K562 (cell line): ENCODE results near the gene NR4A2. TPM values are rescaled to one million over a fixed set of nuclear protein-coding genes. Genes with fewer than 3 reads are reported as not detected.

ENCODE experiments used
- ATAC-seq: fragments of 200-7000 bp; cut with Tn5 transposase; 3 replicates; pipeline ENCODE4 v1.9.1; 2020; ENCODE audit warnings: moderate library complexity
- BruUV-seq: library from RNA; stranded (reverse); fragments of 400-500 nt; replicated peaks from 2 replicates; lab custom pipeline; 2021; lab: Mats Ljungman, UMichigan
- CTCF ChIA-PET: fragments of 300-600 bp; formaldehyde crosslinking; extraction: SDS; loops from one replicate; lab custom pipeline; 2021; ENCODE audit warnings: low intra/inter-chr PET ratio; lab: Yijun Ruan, JAX
- POLR2A ChIA-PET: fragments of 300-600, 350-650 bp; sonication (Branson Sonifier 250); formaldehyde crosslinking; extraction: SDS; loops from one replicate; lab custom pipeline; 2021; ENCODE audit warnings: antibody characterized with exemption, inconsistent platforms; lab: Yijun Ruan, JAX
- DNase-seq, 4 experiments: peaks; one replicate each; pipeline versions ENCODE4 v3.0.0 to v3.0.0-alpha.2; 2011 to 2018; ENCODE audit warnings: low spot score in 3 of 4, mixed read lengths in 3 of 4; ENCODE audit errors: extremely low read depth in 1 of 4
- FAIRE-seq: peaks from 2 replicates; lab custom pipeline; 2011; peaks lifted over from hg19 to GRCh38; lab: Jason Lieb, UNC
- H2AFZ ChIP-seq: 2 replicates; pipeline ENCODE4 v1.6.0; 2011; ENCODE audit warnings: low read depth, low read length, control low read depth, inconsistent platforms
- H3K27ac ChIP-seq: fragments of 200-600 bp; 3 replicates; pipeline ENCODE4 v1.8.0; 2011; ENCODE audit warnings: low read depth, mild to moderate bottlenecking, control low read depth, inconsistent platforms, low read length, moderate library complexity, mixed read lengths; ENCODE audit errors: extremely low read depth
- H3K27me3 ChIP-seq, 2 experiments: fragments of 300-600 bp in 1 of 2; 2 replicates in 1 of 2; 3 replicates in 1 of 2; pipeline versions ENCODE4 v1.6.0 to v1.8.0; 2011; ENCODE audit warnings: inconsistent platforms in 2 of 2, low read length in 2 of 2, mild to moderate bottlenecking in 1 of 2, mixed read lengths in 1 of 2, moderate library complexity in 1 of 2; ENCODE audit not compliant: control insufficient read depth in 2 of 2, insufficient read depth in 2 of 2
- H3K36me3 ChIP-seq: fragments of 300-600 bp; 3 replicates; pipeline ENCODE4 v1.8.0; 2011; ENCODE audit warnings: mild to moderate bottlenecking, low read length, inconsistent platforms; ENCODE audit not compliant: control insufficient read depth, insufficient read depth
- H3K4me1 ChIP-seq, 2 experiments: fragments of 200-600 bp in 1 of 2; replicated peaks in 1 of 2; 2 replicates in 1 of 2; 3 replicates in 1 of 2; pipeline versions ENCODE4 v1.5.1 to v1.8.0; 2011; ENCODE audit warnings: inconsistent platforms in 2 of 2, low read length in 2 of 2, mild to moderate bottlenecking in 1 of 2, mixed read lengths in 1 of 2, moderate library complexity in 1 of 2; ENCODE audit not compliant: control insufficient read depth in 2 of 2, insufficient read depth in 2 of 2
- H3K4me2 ChIP-seq: 2 replicates; pipeline ENCODE4 v1.6.1; 2011; ENCODE audit warnings: low read length, control low read depth, inconsistent platforms, mixed read lengths; ENCODE audit not compliant: insufficient read depth
- H3K4me3 ChIP-seq: fragments of 200-600 bp; sonication (generic), shearing (Covaris generic); 2 replicates; pipeline ENCODE4 v1.5.1; 2016; ENCODE audit warnings: control low read depth, inconsistent platforms
- H3K79me2 ChIP-seq: fragments of 200-600 bp; 3 replicates; pipeline ENCODE4 v1.8.0; 2011; ENCODE audit warnings: low read length, inconsistent platforms; ENCODE audit not compliant: control insufficient read depth, insufficient read depth
- H3K9ac ChIP-seq, 2 experiments: 2 replicates each; pipeline versions ENCODE4 v1.6.0 to v1.6.1; 2011; ENCODE audit warnings: low read depth in 2 of 2, low read length in 2 of 2, control low read depth in 1 of 2, inconsistent platforms in 1 of 2, mild to moderate bottlenecking in 1 of 2, mixed read lengths in 1 of 2; ENCODE audit not compliant: insufficient read depth in 1 of 2
- H3K9me1 ChIP-seq: one replicate; pipeline ENCODE4 v1.6.0; 2011; ENCODE audit warnings: inconsistent platforms, mild to moderate bottlenecking, low read length, moderate library complexity; ENCODE audit not compliant: control insufficient read depth, insufficient read depth
- H3K9me3 ChIP-seq: replicated peaks from 2 replicates; pipeline ENCODE4 v1.5.1; 2011; ENCODE audit warnings: low read depth, low read length, inconsistent platforms; ENCODE audit not compliant: control insufficient read depth, insufficient read depth
- H4K20me1 ChIP-seq: replicated peaks from 2 replicates; pipeline ENCODE4 v1.6.1; 2011; ENCODE audit warnings: low read length, inconsistent platforms, mixed read lengths; ENCODE audit not compliant: control insufficient read depth, insufficient read depth
- ARID1B ChIP-seq: fragments of 450-650 bp; IDR thresholded peaks from 2 replicates; pipeline ENCODE4 v1.6.1; 2016; ENCODE audit warnings: antibody characterized with exemption, mild to moderate bottlenecking, inconsistent platforms
- CHD7 ChIP-seq: fragments of 200-600 bp; sonication (generic); IDR thresholded peaks from one replicate; pipeline ENCODE4 v1.6.1; 2012; ENCODE audit warnings: mild to moderate bottlenecking, low read depth, low read length, inconsistent platforms
- DACH1 ChIP-seq: fragments of 450-650 bp; IDR thresholded peaks from 2 replicates; pipeline ENCODE4 v1.6.1; 2018; ENCODE audit not compliant: partially characterized antibody
- DMBX1 ChIP-seq: fragments of 250-450 bp; sonication (Bioruptor Pico); IDR thresholded peaks from 2 replicates; pipeline ENCODE4 v1.8.0; 2022; ENCODE audit warnings: inconsistent platforms, mild to moderate bottlenecking, moderate library complexity, borderline replicate concordance
- ELF1 ChIP-seq: fragments of 200-800 bp; sonication (Bioruptor generic); IDR thresholded peaks from 2 replicates; pipeline ENCODE4 v1.6.1; 2016; ENCODE audit warnings: missing genetic modification characterization, missing compliant biosample characterization
- ELF2 ChIP-seq: fragments of 250-450 bp; sonication (Bioruptor Pico); IDR thresholded peaks from 2 replicates; pipeline ENCODE4 v1.5.0; 2021; ENCODE audit warnings: mild to moderate bottlenecking
- IFI16 ChIP-seq: fragments of 250-450 bp; sonication (Bioruptor Pico); IDR thresholded peaks from 2 replicates; pipeline ENCODE4 v2.1.2; 2022; ENCODE audit warnings: mild to moderate bottlenecking, inconsistent platforms
- MCM7 ChIP-seq, 2 experiments: fragments of 450-650 bp; IDR thresholded peaks; 2 replicates each; pipeline ENCODE4 v1.6.1; 2016 to 2018
- RBM39 ChIP-seq: fragments of 200-400 bp; formaldehyde crosslinking; optimal IDR thresholded peaks from 2 replicates; pipeline ENCODE3; 2018; ENCODE audit warnings: low read depth, low read length
- TAF9B ChIP-seq: fragments of 450-650 bp; IDR thresholded peaks from 2 replicates; pipeline ENCODE4 v1.6.1; 2018; ENCODE audit warnings: mild to moderate bottlenecking; ENCODE audit not compliant: partially characterized antibody
- ZNF507 ChIP-seq: conservative IDR thresholded peaks from 2 replicates; pipeline ENCODE4 v1.6.1; 2017; ENCODE audit warnings: missing genetic modification characterization, missing compliant biosample characterization
- WGBS: fragments of 100-300 bp; shearing (Covaris generic); methylation state at CpG from one replicate; pipeline ENCODE4 v1.1.6; 2016; ENCODE audit warnings: low coverage, mixed read lengths; ENCODE audit not compliant: insufficient coverage; ENCODE audit errors: missing lambda C conversion rate; 5-methylcytosine and 5-hydroxymethylcytosine counted together
- in situ Hi-C: fragments of 300-500 bp; cut with MboI; formaldehyde crosslinking; loops from 4 replicates; pipeline ENCODE4 v1.15.0; 2018; ENCODE audit warnings: inconsistent platforms, mixed read lengths
- intact Hi-C: fragments of 100-400 bp; cut with micrococcal nuclease; formaldehyde crosslinking; loops from 2 replicates; pipeline ENCODE4 v1.14.2; 2022
- polyA plus RNA-seq, 8 experiments: library from polyadenylated mRNA; depleted of rRNA in 4 of 8; stranded (reverse) in 5 of 8; unstranded in 3 of 8; fragments of >200 nt; fragmentation: Nextera tagmentation in 2 of 8; fragmentation: Illumina TruSeq in 1 of 8; extraction: Ambion mirVana in 2 of 8; extraction: Trizol in 1 of 8; gene quantifications; 2 replicates each; pipeline versions ENCODE4 v1.2.1 to v1.2.3, GENCODE V29; 2011 to 2014; ENCODE audit warnings: inconsistent platforms in 1 of 8, missing spikeins in 1 of 8
- total RNA-seq, 7 experiments: library from RNA; depleted of rRNA in 6 of 7; stranded (reverse); fragments of >200 nt in 6 of 7; fragmentation: Illumina TruSeq in 2 of 7; extraction: Trizol in 2 of 7; gene quantifications; 2 replicates each; pipeline versions ENCODE4 v1.2.1 to v1.2.3, GENCODE V29; 2011 to 2021; ENCODE audit warnings: low replicate concordance in 1 of 7

NR4A2 gene
- total and polyA plus RNA-seq, 9 of the 15 experiments (the other 6 are each of a cell fraction or from before 2014, with no cell fraction given) = 0.94 to 5.1 (median 1.3) TPM

GRCh38 chr2:156340804-156341451 lies 8.4 kb upstream of the NR4A2 start:
- in situ Hi-C loops = loop anchor here (25.0 kb wide), 1 partner anchor 871 kb away; no protein-coding TSS in a partner anchor
- under 1% methylated on average over 15 of the region's 15 CpGs for WGBS
- Histone ChIP-seq H3K27me3 (no peaks in the 10 kb centered on the region), H4K20me1 (no peaks in the 10 kb centered on the region), H3K9me1 (no peaks in the 10 kb centered on the region), H3K9me3 (no peaks in the 10 kb centered on the region), H3K79me2 (peaks cover 46% of the 10 kb centered on the region; the same call in 2 of the 3 replicates), H3K27ac (peak overlapping the region; percentile 98), H2AFZ (peak overlapping the region; percentile 87), H3K4me3 (peak overlapping the region; percentile 88), H3K4me2 (peak overlapping the region; percentile 97), H3K4me1 (peaks cover 6 to 30% of the 10 kb centered on the region in 2 experiments; a peak in 4 of 5 replicates), H3K9ac (peak overlapping the region; percentile 94), H3K36me3 (no peaks in the 10 kb centered on the region; the same call in 2 of the 3 replicates)
- ChIA-PET CTCF (no interaction called here), POLR2A (interaction anchor here (0.7 to 3.0 kb wide), 12 partner anchors 8 to 920 kb away, joined by 3 to 33 read pairs (median 4); partner anchors contain the start of gene NR4A2)
- ATAC-seq (peak; percentile 12), DNase-seq (peak in 2 of 4 experiments; percentile 52 to 80), FAIRE-seq (peak; percentile 80)
- intact Hi-C loops = loop anchor here (1.0 to 2.0 kb wide), 4 partner anchors 8 to 920 kb away; partner anchors contain the start of gene GPD2
- TSS peak; percentile 71 for BruUV-seq
- TF ChIP-seq MCM7 (IDR thresholded peaks at IDR 0.05) (no peak), RBM39 (no peak), TAF9B (peak; percentile 74), DACH1 (peak; percentile 85), IFI16 (CRISPR knock-in tag) (no peak), DMBX1 (CRISPR knock-in tag) (no peak), ELF1 (tag) (peak; percentile 8; the same call in 1 of the 2 replicates), ARID1B (peak; percentile 38; the same call in 1 of the 2 replicates), ZNF507 (no peak), CHD7 (no peak), ELF2 (CRISPR knock-in tag) (no peak)
